ENCODE measurements around the gene CLNK. TPM values are rescaled to one million over a fixed set of nuclear protein-coding genes. Genes with fewer than 3 reads are reported as not detected.

Gene CLNK
- total and polyA plus RNA-seq, 7 donors = 0.01 to 0.09 TPM; not detected in 5

DNA sequence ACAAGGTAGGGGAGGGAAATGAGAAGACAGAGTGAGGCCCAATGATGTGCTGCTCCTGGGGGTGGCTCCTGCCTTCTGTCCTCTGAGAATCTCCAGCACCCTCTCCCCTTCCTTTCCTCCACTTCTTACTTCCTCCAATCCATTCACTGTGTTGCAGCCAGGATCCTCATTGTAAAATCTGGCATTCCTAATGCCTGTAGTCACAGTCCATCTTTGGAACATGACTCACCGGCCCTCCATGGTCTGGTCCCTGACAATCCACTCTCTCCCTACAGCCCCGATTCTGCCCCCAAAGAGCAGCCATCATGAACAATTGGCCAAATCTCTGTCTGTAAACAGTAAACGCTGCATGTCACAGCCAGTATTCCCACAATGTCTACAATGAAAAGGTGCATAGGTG, 72.9 kb downstream of the CLNK start:
- Histone ChIP-seq H3K4me1 (no peaks in the 10 kb centered on the region), H3K27me3 (ENCODE audit: insufficient read depth in 3 of 3, low read length in 2 of 3) (peaks cover 0 to 3% (median 0%) of the 10 kb centered on the region in 3 donors), H3K36me3 (ENCODE audit: insufficient read depth in 1 of 2, low read depth in 1 of 2) (no peaks in the 10 kb centered on the region), H3K27ac (no peak overlapping the region), H3K4me3 (no peak overlapping the region), H3K9me3 (no peaks in the 10 kb centered on the region)
- DNase-seq (no peak), ATAC-seq (no peak)
- intact Hi-C loops (cut with DNase I) = no loop called here
- TF ChIP-seq, protein P1, sequence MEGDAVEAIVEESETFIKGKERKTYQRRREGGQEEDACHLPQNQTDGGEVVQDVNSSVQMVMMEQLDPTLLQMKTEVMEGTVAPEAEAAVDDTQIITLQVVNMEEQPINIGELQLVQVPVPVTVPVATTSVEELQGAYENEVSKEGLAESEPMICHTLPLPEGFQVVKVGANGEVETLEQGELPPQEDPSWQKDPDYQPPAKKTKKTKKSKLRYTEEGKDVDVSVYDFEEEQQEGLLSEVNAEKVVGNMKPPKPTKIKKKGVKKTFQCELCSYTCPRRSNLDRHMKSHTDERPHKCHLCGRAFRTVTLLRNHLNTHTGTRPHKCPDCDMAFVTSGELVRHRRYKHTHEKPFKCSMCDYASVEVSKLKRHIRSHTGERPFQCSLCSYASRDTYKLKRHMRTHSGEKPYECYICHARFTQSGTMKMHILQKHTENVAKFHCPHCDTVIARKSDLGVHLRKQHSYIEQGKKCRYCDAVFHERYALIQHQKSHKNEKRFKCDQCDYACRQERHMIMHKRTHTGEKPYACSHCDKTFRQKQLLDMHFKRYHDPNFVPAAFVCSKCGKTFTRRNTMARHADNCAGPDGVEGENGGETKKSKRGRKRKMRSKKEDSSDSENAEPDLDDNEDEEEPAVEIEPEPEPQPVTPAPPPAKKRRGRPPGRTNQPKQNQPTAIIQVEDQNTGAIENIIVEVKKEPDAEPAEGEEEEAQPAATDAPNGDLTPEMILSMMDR (IDR thresholded peaks at IDR 0.05) = no peak
- 32 to 62% (median 54%) methylated on average over 3 of the region's 3 CpGs for WGBS, 3 donors

DNA sequence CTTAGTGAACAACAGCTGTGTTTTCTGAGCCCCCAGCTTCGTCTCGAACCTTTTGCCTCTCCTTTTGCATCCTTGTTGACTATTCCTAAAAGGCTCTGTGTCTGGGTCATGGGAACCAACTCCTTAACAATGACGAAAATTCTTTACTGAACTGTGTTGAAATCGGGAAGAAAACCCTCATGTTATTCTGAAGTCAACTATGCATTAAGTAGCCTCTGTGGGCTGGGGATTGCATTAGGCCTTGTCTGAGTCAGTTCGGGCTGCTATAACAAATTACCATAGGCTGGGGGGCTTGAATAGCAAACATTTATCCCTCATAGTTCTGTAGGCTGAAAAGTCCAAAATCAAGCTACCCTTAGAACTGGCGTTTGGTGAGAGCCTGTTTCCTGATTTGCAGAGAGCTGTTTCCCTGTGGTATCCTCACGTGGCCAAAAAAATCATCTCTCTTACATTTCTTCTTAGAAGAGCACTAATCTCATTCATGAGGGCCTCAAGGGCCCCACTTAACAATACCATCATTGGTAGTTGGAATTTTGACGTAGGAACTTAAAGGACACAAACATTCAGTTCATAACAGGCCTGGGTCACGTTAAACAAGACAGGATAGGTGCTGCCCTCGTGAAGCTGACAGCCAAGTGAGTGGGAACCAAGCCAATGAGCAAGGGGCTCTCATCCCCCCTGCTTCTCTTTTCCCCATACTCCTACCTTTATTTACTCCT, 75.9 kb downstream of the CLNK start:
- 83 to 87% (median 86%) methylated on average over 10 of the region's 10 CpGs for WGBS, 3 donors
- H3K4me1 ChIP-seq = no peaks in the 10 kb centered on the region
- intact Hi-C loops (cut with DNase I) = no loop called here
- TF ChIP-seq, protein P1 (IDR thresholded peaks at IDR 0.05) = no peak
- DNase-seq (no peak), ATAC-seq (no peak)
- H3K27ac ChIP-seq = no peak overlapping the region
- no peaks in the 10 kb centered on the region for H3K9me3 ChIP-seq
- H3K36me3 ChIP-seq (ENCODE audit: insufficient read depth in 1 of 2, low read depth in 1 of 2) = no peaks in the 10 kb centered on the region
- H3K4me3 ChIP-seq = no peak overlapping the region
- peaks cover 0 to 3% (median 0%) of the 10 kb centered on the region in 3 donors for H3K27me3 ChIP-seq (ENCODE audit: insufficient read depth in 3 of 3, low read length in 2 of 3)

DNA sequence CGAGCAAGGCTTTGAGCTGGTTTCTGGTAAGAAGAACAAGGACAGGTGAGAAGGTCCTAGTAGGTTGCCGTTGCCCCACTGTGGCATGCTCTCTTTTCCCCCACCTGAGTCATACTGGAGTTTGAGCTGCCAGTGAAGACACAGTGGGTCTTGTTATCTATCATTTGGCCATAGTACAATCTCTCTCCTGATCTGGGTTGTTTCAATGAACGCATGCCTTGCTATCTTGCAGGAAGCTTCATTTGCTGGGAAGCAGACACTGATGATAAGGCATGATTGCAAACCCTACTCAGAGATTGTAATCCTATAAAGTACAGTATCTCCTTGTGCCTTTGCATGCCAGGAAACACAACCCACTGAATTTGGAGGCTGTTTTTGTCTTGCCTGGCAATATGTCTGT, 77.4 kb downstream of the CLNK start:
- Histone ChIP-seq H3K36me3 (ENCODE audit: insufficient read depth in 1 of 2, low read depth in 1 of 2) (no peaks in the 10 kb centered on the region), H3K4me1 (no peaks in the 10 kb centered on the region), H3K9me3 (no peaks in the 10 kb centered on the region), H3K27ac (no peak overlapping the region), H3K4me3 (no peak overlapping the region), H3K27me3 (ENCODE audit: insufficient read depth in 3 of 3, low read length in 2 of 3) (no peaks in the 10 kb centered on the region)
- TF ChIP-seq, protein P1 (IDR thresholded peaks at IDR 0.05) = no peak
- intact Hi-C loops (cut with DNase I) = no loop called here
- whole genome bisulfite sequencing, 3 donors = 79 to 81% (median 81%) methylated on average over 3 of the region's 3 CpGs
- ATAC-seq = no peak
- DNase-seq = no peak

DNA sequence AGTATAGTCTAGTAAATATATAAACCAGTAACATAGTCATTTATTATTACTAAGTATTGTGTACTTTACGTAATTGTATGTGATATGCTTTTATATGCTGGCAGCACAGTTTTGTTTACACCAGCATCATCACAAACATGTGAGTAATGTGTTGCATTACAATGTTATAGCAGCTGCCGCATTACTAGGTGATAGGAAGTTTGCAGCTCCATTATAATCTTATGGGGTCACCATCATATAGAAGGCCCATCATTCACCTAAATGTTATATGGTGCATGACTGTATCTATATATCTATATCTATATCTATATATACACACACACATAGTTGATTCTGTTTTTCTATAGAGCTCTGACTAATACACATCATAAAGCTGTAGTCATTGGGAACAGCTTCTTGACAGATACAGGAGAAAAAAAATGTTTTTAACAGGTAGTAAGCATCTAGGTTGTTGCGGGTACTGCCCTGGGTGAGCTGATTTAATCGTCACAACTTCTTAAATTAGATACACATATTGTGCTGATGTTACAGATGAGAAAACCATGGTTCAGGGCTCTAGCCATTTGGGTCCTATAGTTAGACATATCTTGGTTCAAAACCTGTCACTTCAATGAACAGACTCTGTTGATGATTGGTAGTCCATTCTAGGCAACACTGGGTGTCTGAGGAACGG, 77.9 kb downstream of the CLNK start:
- TF ChIP-seq, protein P1 (IDR thresholded peaks at IDR 0.05) = no peak
- Histone ChIP-seq H3K27ac (no peak overlapping the region), H3K4me3 (no peak overlapping the region), H3K36me3 (ENCODE audit: insufficient read depth in 1 of 2, low read depth in 1 of 2) (no peaks in the 10 kb centered on the region), H3K27me3 (ENCODE audit: insufficient read depth in 3 of 3, low read length in 2 of 3) (no peaks in the 10 kb centered on the region), H3K4me1 (no peaks in the 10 kb centered on the region), H3K9me3 (no peaks in the 10 kb centered on the region)
- DNase-seq (no peak), ATAC-seq (no peak)
- WGBS, 3 donors = 74 to 76% (median 74%) methylated on average over 5 of the region's 5 CpGs
- intact Hi-C loops (cut with DNase I) = no loop called here

Data from psoas muscle (tissue), 8 donors.